ENCODE results near the gene CHST15.

CHST15 gene

DNA sequence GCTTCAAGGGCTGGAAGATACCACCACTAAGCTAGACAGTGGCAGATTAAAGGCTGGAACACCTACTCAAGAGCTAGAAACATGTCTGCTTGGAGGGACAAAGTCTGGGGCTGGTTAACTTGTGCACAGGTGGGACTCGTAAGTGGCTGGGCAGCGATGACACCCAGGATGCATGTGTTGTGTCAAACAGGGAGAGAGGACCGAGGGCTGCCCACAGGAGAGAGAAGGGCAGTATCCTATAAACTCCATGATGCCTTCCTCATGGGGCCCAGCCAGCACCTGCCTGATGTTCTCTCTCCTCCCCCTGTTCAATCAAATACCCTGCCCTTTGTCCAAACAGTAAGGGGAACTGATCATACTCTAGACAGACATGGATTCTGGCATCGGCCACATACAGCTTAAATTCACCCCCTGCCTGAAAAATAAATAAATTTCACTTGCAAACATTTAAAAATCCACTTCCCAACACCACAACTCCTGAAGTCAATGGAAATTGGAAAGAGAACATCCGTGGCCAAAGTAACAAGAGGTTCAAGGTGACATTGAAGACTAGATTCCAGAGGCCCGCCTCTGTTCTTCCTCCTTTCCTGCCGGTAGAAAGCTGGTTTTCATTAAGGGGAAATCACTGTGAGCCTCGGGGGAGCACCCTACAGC is 50.6 kb downstream of the CHST15 start:
- H3K36me3 ChIP-seq (ENCODE audit: control insufficient read depth in 5 of 5, insufficient read depth in 5 of 5, low read length in 5 of 5) = peaks cover 0 to 21% (median 13%) of the 10 kb centered on the region in 5 donors
- no peak overlapping the region for H3K4me3 ChIP-seq (ENCODE audit: low read depth in 1 of 5, low read length in 5 of 5)
- peaks cover 0 to 5% (median 2%) of the 10 kb centered on the region in 5 donors for H3K9me3 ChIP-seq (ENCODE audit: control insufficient read depth in 5 of 5, low read length in 5 of 5)
- peaks cover 0 to 14% (median 0%) of the 10 kb centered on the region in 5 donors for H3K4me1 ChIP-seq (ENCODE audit: control insufficient read depth in 5 of 5, insufficient read depth in 5 of 5, low read length in 5 of 5)
- no peaks in the 10 kb centered on the region for H3K27me3 ChIP-seq (ENCODE audit: control insufficient read depth in 5 of 5, insufficient read depth in 4 of 5, low read length in 5 of 5)
- H3K9ac ChIP-seq (ENCODE audit: low read length in 5 of 5) = no peak overlapping the region
- no peak overlapping the region for H3K27ac ChIP-seq (ENCODE audit: low read depth, low read length)

DNA sequence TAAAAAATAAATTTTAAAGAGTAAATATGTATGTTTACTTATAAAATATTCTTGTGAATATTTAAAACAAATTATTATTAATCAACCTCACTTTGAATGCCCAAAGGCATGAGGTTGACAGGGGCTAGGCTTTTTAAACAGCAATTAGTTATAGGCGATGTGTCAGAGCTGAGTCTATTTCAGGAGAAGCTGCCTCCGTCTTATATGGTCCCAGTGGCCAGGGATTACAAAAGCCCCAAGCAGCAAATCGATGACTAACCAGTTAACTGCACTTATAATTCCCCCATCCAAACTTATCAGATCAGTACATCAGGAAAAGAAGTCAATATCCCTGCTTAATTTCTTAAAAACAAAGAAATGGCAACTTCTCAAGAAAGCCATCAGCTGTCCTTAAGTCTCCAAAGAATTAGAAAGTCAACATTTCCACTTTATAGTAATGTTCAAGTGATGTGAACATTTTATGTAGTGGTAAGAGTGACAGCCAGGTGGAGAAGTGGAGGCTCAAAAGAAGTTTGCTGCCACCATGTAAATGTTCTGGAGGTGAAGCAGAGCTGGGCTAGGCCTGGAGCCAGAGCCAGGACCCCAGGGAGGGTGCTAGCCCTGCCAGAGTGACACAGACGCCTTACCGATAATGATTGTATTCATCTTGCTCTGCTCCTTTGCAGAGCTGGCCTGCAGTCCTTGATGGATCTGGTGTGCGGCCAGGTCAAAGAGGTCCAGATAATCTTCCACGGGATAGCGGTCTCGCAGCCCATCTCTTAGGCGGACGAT is 51.5 kb downstream of the CHST15 start:
- Histone ChIP-seq H3K9ac (ENCODE audit: low read length in 5 of 5) (no peak overlapping the region), H3K27me3 (ENCODE audit: control insufficient read depth in 5 of 5, insufficient read depth in 4 of 5, low read length in 5 of 5) (no peaks in the 10 kb centered on the region), H3K9me3 (ENCODE audit: control insufficient read depth in 5 of 5, low read length in 5 of 5) (peaks cover 0 to 5% (median 2%) of the 10 kb centered on the region in 5 donors), H3K27ac (ENCODE audit: low read depth, low read length) (no peak overlapping the region), H3K4me1 (ENCODE audit: control insufficient read depth in 5 of 5, insufficient read depth in 5 of 5, low read length in 5 of 5) (peaks cover 0 to 14% (median 0%) of the 10 kb centered on the region in 5 donors), H3K36me3 (ENCODE audit: control insufficient read depth in 5 of 5, insufficient read depth in 5 of 5, low read length in 5 of 5) (peaks cover 0 to 28% (median 14%) of the 10 kb centered on the region in 5 donors), H3K4me3 (ENCODE audit: low read depth in 1 of 5, low read length in 5 of 5) (no peak overlapping the region)

DNA sequence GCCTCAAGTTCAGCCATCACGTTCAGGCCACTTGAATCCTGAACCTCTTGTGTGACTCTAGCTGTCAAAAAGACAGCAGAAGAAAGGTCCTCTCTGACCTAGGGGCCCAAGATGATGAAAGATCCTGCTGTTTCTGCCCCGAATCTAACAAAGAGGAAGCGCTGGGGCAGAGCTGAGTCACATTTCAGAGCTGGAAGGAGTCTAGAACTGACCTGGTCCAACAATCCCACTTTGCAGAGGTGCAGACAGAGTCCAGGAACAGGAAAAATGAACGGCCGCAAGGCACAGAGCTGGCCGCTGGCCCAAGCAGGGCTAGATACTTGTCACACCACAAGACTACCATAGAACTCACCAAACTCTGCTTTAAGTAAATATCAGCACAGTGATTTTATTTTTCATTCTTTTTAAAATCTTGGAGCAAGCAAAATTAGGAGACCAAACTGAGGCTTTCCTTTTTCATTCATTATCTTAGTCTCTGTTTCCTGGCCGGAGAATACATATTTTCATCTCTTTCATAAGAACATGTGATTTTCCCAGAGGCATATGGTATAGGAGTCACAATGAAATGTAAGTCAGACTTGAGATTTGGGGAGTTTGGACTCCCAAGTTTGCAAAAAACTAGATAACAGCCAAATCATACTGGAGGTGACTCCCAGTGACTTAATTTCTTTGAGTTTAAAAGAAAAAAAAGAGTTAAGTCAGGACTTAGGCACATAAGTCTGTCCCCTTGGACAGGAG is 52.8 kb downstream of the CHST15 start:
- Histone ChIP-seq H3K27ac (ENCODE audit: low read depth, low read length) (no peak overlapping the region), H3K36me3 (ENCODE audit: control insufficient read depth in 5 of 5, insufficient read depth in 5 of 5, low read length in 5 of 5) (peaks cover 0 to 38% (median 16%) of the 10 kb centered on the region in 5 donors), H3K27me3 (ENCODE audit: control insufficient read depth in 5 of 5, insufficient read depth in 4 of 5, low read length in 5 of 5) (no peaks in the 10 kb centered on the region), H3K9me3 (ENCODE audit: control insufficient read depth in 5 of 5, low read length in 5 of 5) (no peaks in the 10 kb centered on the region), H3K9ac (ENCODE audit: low read length in 5 of 5) (no peak overlapping the region), H3K4me3 (ENCODE audit: low read depth in 1 of 5, low read length in 5 of 5) (no peak overlapping the region), H3K4me1 (ENCODE audit: control insufficient read depth in 5 of 5, insufficient read depth in 5 of 5, low read length in 5 of 5) (peaks cover 0 to 14% (median 0%) of the 10 kb centered on the region in 5 donors)

DNA sequence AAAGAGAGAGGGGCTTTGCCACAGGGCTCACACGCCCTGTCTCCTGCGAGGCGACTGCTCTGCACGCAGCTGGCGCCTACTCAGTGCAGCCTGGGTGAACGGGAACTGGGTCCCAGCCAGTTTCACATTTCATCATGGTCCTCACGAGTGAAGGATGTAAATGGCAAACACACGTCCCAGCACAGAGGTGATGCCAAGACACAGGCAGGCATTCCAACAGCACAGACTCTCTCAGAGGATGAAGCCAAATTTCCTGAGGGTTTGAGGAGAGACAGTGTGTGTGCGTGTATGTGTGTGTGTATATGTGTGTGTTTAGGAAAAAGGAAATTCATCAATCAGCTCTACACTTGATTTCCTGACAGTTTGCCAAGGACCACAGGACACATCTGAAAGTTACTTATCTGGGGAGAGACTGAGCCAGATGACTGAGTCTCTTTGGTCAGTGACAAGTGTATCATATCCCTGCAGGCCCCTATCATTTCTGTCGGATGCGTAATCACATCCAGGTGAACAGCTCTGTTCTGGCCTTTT is 53.9 kb downstream of the CHST15 start:
- Histone ChIP-seq H3K4me1 (ENCODE audit: control insufficient read depth in 5 of 5, insufficient read depth in 5 of 5, low read length in 5 of 5) (peaks cover 0 to 14% (median 0%) of the 10 kb centered on the region in 5 donors), H3K27ac (ENCODE audit: low read depth, low read length) (no peak overlapping the region), H3K27me3 (ENCODE audit: control insufficient read depth in 5 of 5, insufficient read depth in 4 of 5, low read length in 5 of 5) (no peaks in the 10 kb centered on the region), H3K36me3 (ENCODE audit: control insufficient read depth in 5 of 5, insufficient read depth in 5 of 5, low read length in 5 of 5) (peaks cover 0 to 33% (median 15%) of the 10 kb centered on the region in 5 donors), H3K4me3 (ENCODE audit: low read depth in 1 of 5, low read length in 5 of 5) (no peak overlapping the region), H3K9ac (ENCODE audit: low read length in 5 of 5) (no peak overlapping the region), H3K9me3 (ENCODE audit: control insufficient read depth in 5 of 5, low read length in 5 of 5) (no peaks in the 10 kb centered on the region)

DNA sequence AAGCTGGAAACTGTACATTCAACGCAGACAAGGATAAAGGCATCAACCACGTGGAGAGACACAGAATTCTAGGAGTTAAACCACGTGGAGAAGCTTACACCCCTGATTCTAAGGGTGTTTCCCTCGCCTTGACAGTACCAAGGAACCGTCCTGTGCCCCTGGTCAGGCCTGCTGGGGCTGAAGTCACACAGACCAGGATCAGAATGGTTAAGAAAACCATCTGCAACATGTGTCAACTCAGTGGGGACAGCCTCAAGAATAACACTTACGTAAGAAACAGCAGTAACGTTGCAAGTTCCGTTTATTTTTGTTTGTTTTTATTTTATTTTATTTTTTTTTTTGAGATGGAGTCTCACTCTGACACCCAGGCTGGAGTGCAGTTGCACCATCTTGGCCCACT is 55.6 kb downstream of the CHST15 start:
- Histone ChIP-seq H3K27ac (ENCODE audit: low read depth, low read length) (no peak overlapping the region), H3K4me3 (ENCODE audit: low read depth in 1 of 5, low read length in 5 of 5) (no peak overlapping the region), H3K4me1 (ENCODE audit: control insufficient read depth in 5 of 5, insufficient read depth in 5 of 5, low read length in 5 of 5) (peaks cover 0 to 14% (median 0%) of the 10 kb centered on the region in 5 donors), H3K9me3 (ENCODE audit: control insufficient read depth in 5 of 5, low read length in 5 of 5) (no peaks in the 10 kb centered on the region), H3K27me3 (ENCODE audit: control insufficient read depth in 5 of 5, insufficient read depth in 4 of 5, low read length in 5 of 5) (no peaks in the 10 kb centered on the region), H3K36me3 (ENCODE audit: control insufficient read depth in 5 of 5, insufficient read depth in 5 of 5, low read length in 5 of 5) (peaks cover 0 to 27% (median 12%) of the 10 kb centered on the region in 5 donors), H3K9ac (ENCODE audit: low read length in 5 of 5) (no peak overlapping the region)

DNA sequence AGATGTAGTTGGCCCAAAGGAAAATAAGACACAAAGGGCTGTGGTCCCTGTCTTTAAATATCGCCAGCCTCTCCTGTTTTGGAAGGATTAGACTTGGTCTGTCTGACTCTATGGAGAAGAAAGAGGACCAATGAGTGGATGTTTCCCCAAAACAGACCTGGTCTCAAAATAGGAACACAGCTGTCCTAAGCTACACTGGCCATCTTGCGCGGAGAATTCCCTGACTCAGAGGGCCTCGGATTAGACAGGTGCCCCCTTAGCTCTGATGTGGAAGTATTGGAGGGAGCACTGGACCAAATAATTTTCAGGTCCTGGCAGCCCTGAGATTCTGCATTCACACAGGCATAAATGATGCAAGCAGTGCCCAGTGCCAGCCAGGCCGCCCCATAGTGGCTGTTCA is 56.1 kb downstream of the CHST15 start:
- Histone ChIP-seq H3K4me1 (ENCODE audit: control insufficient read depth in 5 of 5, insufficient read depth in 5 of 5, low read length in 5 of 5) (peaks cover 0 to 14% (median 0%) of the 10 kb centered on the region in 5 donors), H3K27ac (ENCODE audit: low read depth, low read length) (no peak overlapping the region), H3K9ac (ENCODE audit: low read length in 5 of 5) (no peak overlapping the region), H3K4me3 (ENCODE audit: low read depth in 1 of 5, low read length in 5 of 5) (no peak overlapping the region), H3K27me3 (ENCODE audit: control insufficient read depth in 5 of 5, insufficient read depth in 4 of 5, low read length in 5 of 5) (no peaks in the 10 kb centered on the region), H3K36me3 (ENCODE audit: control insufficient read depth in 5 of 5, insufficient read depth in 5 of 5, low read length in 5 of 5) (peaks cover 0 to 27% (median 12%) of the 10 kb centered on the region in 5 donors), H3K9me3 (ENCODE audit: control insufficient read depth in 5 of 5, low read length in 5 of 5) (no peaks in the 10 kb centered on the region)

DNA sequence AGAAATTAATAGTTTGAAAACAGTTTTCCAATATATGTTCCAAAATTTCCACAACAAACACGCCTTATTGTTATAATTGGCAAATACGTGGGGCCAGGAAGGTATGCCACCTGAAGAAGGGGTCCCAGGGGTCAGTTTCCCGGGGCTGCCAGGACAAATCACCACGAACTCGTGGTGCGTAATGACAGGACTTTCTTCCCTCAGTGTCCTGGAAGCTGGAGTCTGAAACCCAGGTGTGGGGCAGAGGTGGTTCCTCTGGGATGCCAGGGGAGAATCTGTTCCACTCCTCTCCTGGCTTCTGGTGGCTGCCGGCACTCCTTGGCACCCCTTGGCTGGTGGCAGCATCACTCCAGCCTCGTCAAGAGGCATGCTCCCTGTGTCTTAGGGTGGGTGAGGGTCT is 56.7 kb downstream of the CHST15 start:
- Histone ChIP-seq H3K36me3 (ENCODE audit: control insufficient read depth in 5 of 5, insufficient read depth in 5 of 5, low read length in 5 of 5) (peaks cover 0 to 27% (median 7%) of the 10 kb centered on the region in 5 donors), H3K27ac (ENCODE audit: low read depth, low read length) (no peak overlapping the region), H3K4me3 (ENCODE audit: low read depth in 1 of 5, low read length in 5 of 5) (no peak overlapping the region), H3K9me3 (ENCODE audit: control insufficient read depth in 5 of 5, low read length in 5 of 5) (no peaks in the 10 kb centered on the region), H3K4me1 (ENCODE audit: control insufficient read depth in 5 of 5, insufficient read depth in 5 of 5, low read length in 5 of 5) (peaks cover 0 to 14% (median 0%) of the 10 kb centered on the region in 5 donors), H3K9ac (ENCODE audit: low read length in 5 of 5) (no peak overlapping the region), H3K27me3 (ENCODE audit: control insufficient read depth in 5 of 5, insufficient read depth in 4 of 5, low read length in 5 of 5) (no peaks in the 10 kb centered on the region)

DNA sequence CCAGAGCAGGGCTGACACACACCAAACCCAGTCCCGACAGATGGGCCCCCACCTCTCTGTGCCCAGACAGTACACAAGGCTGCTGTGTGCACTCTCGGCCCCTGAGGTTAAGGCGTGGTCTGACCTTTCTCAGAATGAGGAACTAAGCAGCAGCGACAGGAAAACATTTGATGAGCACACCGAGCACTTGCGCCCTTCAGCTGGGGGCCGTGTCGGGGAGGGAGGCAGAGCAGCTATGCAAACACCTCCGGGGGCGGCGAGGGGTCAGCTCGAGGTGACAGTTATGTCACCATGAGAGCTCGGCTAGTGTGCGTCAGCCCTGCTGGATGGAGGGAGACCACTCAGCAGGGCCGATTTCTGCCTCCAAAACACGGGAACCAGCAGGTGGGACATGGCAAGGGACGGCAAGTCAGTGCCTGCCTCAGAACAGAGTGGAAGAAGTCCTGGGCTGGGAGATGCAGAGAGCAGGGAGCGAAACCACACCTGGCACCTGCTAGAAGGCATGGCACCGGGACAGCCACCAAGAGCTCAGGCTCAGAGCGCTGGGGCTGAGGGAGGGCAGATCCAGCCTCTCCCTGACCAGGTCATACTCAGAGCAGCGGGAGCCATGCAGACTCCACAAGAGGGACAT is 57.4 kb downstream of the CHST15 start:
- peaks cover 0 to under 1% (median 0%) of the 10 kb centered on the region in 5 donors for H3K27me3 ChIP-seq (ENCODE audit: control insufficient read depth in 5 of 5, insufficient read depth in 4 of 5, low read length in 5 of 5)
- no peaks in the 10 kb centered on the region for H3K9me3 ChIP-seq (ENCODE audit: control insufficient read depth in 5 of 5, low read length in 5 of 5)
- no peak overlapping the region for H3K9ac ChIP-seq (ENCODE audit: low read length in 5 of 5)
- H3K27ac ChIP-seq (ENCODE audit: low read depth, low read length) = no peak overlapping the region
- no peak overlapping the region for H3K4me3 ChIP-seq (ENCODE audit: low read depth in 1 of 5, low read length in 5 of 5)
- H3K36me3 ChIP-seq (ENCODE audit: control insufficient read depth in 5 of 5, insufficient read depth in 5 of 5, low read length in 5 of 5) = peaks cover 0 to 30% (median 7%) of the 10 kb centered on the region in 5 donors
- peaks cover 0 to 14% (median 0%) of the 10 kb centered on the region in 5 donors for H3K4me1 ChIP-seq (ENCODE audit: control insufficient read depth in 5 of 5, insufficient read depth in 5 of 5, low read length in 5 of 5)

DNA sequence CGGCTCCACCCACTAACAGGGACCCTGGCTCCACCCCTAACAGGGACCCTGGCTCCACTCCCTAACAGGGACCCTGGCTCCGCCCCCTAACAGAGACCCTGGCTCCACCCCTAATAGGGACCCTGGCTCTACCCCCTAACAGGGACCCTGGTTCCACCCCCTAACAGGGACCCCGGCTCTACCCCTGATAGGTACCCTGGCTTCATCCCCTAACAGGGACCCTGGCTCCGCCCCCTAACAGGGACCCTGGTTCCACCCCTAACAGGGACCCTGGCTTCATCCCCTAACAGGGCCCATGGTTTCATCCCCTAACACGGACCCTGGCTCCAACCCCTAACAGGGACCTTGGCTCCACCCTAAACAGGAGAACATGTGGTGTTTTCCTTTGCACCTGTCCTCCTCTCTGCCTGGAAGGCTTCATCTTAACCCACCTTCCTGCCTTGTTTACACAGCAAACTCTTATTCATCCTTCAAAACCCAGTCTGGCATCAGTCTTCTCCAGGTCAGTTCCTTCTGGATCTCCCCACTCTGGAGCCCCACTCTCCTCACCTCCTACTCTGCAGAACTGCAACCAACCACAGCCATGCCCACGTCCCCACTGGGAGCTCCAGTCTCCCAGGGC is 58.0 kb downstream of the CHST15 start:
- H3K9me3 ChIP-seq (ENCODE audit: control insufficient read depth in 5 of 5, low read length in 5 of 5) = no peaks in the 10 kb centered on the region
- H3K4me3 ChIP-seq (ENCODE audit: low read depth in 1 of 5, low read length in 5 of 5) = no peak overlapping the region
- H3K36me3 ChIP-seq (ENCODE audit: control insufficient read depth in 5 of 5, insufficient read depth in 5 of 5, low read length in 5 of 5) = peaks cover 0 to 32% (median 7%) of the 10 kb centered on the region in 5 donors
- peaks cover 0 to 14% (median 0%) of the 10 kb centered on the region in 5 donors for H3K4me1 ChIP-seq (ENCODE audit: control insufficient read depth in 5 of 5, insufficient read depth in 5 of 5, low read length in 5 of 5)
- H3K9ac ChIP-seq (ENCODE audit: low read length in 5 of 5) = no peak overlapping the region
- H3K27ac ChIP-seq (ENCODE audit: low read depth, low read length) = no peak overlapping the region
- peaks cover 0 to 3% (median 0%) of the 10 kb centered on the region in 5 donors for H3K27me3 ChIP-seq (ENCODE audit: control insufficient read depth in 5 of 5, insufficient read depth in 4 of 5, low read length in 5 of 5)
